Loucy (cell line): ENCODE data around the gene ARVCF.

Source experiments
- EZH2phosphoT487 ChIP-seq: fragments of 200-600 bp; IDR thresholded peaks from 2 replicates; pipeline ENCODE4 v1.6.1; 2018; ENCODE audit warnings: antibody characterized with exemption, mild to moderate bottlenecking, moderate library complexity, borderline replicate concordance
- TF ChIP-seq, protein P1 (sequence below): fragments of 200-600 bp; sonication (generic); conservative IDR thresholded peaks from 2 replicates; pipeline ENCODE4 v1.5.1; 2014; ENCODE audit warnings: mild to moderate bottlenecking, antibody characterized with exemption, low read length

- TF ChIP-seq, protein P1, sequence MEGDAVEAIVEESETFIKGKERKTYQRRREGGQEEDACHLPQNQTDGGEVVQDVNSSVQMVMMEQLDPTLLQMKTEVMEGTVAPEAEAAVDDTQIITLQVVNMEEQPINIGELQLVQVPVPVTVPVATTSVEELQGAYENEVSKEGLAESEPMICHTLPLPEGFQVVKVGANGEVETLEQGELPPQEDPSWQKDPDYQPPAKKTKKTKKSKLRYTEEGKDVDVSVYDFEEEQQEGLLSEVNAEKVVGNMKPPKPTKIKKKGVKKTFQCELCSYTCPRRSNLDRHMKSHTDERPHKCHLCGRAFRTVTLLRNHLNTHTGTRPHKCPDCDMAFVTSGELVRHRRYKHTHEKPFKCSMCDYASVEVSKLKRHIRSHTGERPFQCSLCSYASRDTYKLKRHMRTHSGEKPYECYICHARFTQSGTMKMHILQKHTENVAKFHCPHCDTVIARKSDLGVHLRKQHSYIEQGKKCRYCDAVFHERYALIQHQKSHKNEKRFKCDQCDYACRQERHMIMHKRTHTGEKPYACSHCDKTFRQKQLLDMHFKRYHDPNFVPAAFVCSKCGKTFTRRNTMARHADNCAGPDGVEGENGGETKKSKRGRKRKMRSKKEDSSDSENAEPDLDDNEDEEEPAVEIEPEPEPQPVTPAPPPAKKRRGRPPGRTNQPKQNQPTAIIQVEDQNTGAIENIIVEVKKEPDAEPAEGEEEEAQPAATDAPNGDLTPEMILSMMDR, result no peak
- no peak for TF ChIP-seq EZH2phosphoT487
These were observed 12.4 kb upstream of the ARVCF start for GRCh38 chr22:20028855-20029549.
